OCI-LY7 (cell line): ENCODE results near the gene SPIN2A. TPM values are rescaled to one million over a fixed set of nuclear protein-coding genes. Genes with fewer than 3 reads are reported as not detected.
"Not testable (repeated sequence)": the region's sequence is repeated elsewhere in the genome, so short reads cannot be mapped to it uniquely, and the experiment has no call there.

Experiments
- BruUV-seq: library from RNA; stranded (reverse); fragments of 400-500 nt; replicated peaks from 2 replicates; lab custom pipeline; 2021; lab: Mats Ljungman, UMichigan
- CTCF ChIA-PET: fragments of 300-600 bp; sonication (Branson Sonifier 250); formaldehyde crosslinking; loops from one replicate; lab custom pipeline; 2022; ENCODE audit warnings: antibody characterized with exemption; ENCODE audit not compliant: unreplicated experiment; lab: Charles Lee
- POLR2A ChIA-PET: fragments of 300-600 bp; sonication (Branson Sonifier 250); formaldehyde crosslinking; loops from one replicate; lab custom pipeline; 2022; ENCODE audit warnings: antibody characterized with exemption; lab: Charles Lee
- DNase-seq: peaks from one replicate; pipeline ENCODE4 v3.0.0-alpha.2; 2015; ENCODE audit warnings: low spot score
- H2AFZ ChIP-seq: fragments of 200-600 bp; sonication (generic), shearing (Covaris generic); 2 replicates; pipeline ENCODE4 v1.6.1; 2014; ENCODE audit warnings: mild to moderate bottlenecking, antibody characterized with exemption, low read length, moderate library complexity
- H3K27ac ChIP-seq: fragments of 200-600 bp; sonication (generic); 2 replicates; pipeline ENCODE4 v1.5.1; 2014; ENCODE audit warnings: mixed run types, low read depth, mild to moderate bottlenecking, moderate library complexity, low read length, inconsistent platforms; ENCODE audit not compliant: poor library complexity, severe bottlenecking
- H3K36me3 ChIP-seq: fragments of 200-600 bp; sonication (generic); 2 replicates; pipeline ENCODE4 v1.6.1; 2014; ENCODE audit warnings: mild to moderate bottlenecking, antibody characterized with exemption, low read length, moderate library complexity, mixed read lengths; ENCODE audit not compliant: insufficient read depth
- H3K4me1 ChIP-seq: fragments of 200-600 bp; sonication (generic); 2 replicates; pipeline ENCODE4 v1.5.1; 2014; ENCODE audit warnings: mild to moderate bottlenecking, low read length; ENCODE audit not compliant: insufficient read depth, poor library complexity, severe bottlenecking
- H3K4me2 ChIP-seq: fragments of 200-600 bp; sonication (generic); 2 replicates; pipeline ENCODE4 v1.6.1; 2014; ENCODE audit warnings: mild to moderate bottlenecking, low read length
- H3K4me3 ChIP-seq: fragments of 200-600 bp; sonication (generic); 2 replicates; pipeline ENCODE4 v1.5.1; 2014; ENCODE audit warnings: mild to moderate bottlenecking, low read depth, low read length; ENCODE audit not compliant: poor library complexity, severe bottlenecking
- H3K79me2 ChIP-seq: fragments of 200-600 bp; sonication (generic); 2 replicates; pipeline ENCODE4 v1.6.1; 2016; ENCODE audit warnings: low read depth, mild to moderate bottlenecking, low read length, moderate library complexity, mixed read lengths; ENCODE audit not compliant: insufficient read depth
- H3K9me2 ChIP-seq: fragments of 200-600 bp; sonication (generic); 2 replicates; pipeline ENCODE4 v1.6.1; 2016; ENCODE audit warnings: mild to moderate bottlenecking, low read length, mixed read lengths; ENCODE audit not compliant: insufficient read depth
- H3K9me3 ChIP-seq: fragments of 200-600 bp; sonication (generic); 2 replicates; pipeline ENCODE4 v1.6.1; 2014; ENCODE audit warnings: mild to moderate bottlenecking, mixed run types, low read length, mixed read lengths
- H4K20me1 ChIP-seq: fragments of 200-600 bp; sonication (generic); 2 replicates; pipeline ENCODE4 v1.6.1; 2014; ENCODE audit warnings: mild to moderate bottlenecking, antibody characterized with exemption, low read length, moderate library complexity, mixed read lengths; ENCODE audit not compliant: insufficient read depth
- CTCF ChIP-seq: fragments of 200-600 bp; sonication (generic); conservative IDR thresholded peaks from 2 replicates; pipeline ENCODE4 v1.5.1; 2014; ENCODE audit warnings: mild to moderate bottlenecking, antibody characterized with exemption, low read length, moderate library complexity, mixed read lengths
- EZH2phosphoT487 ChIP-seq: fragments of 200-600 bp; sonication (generic); IDR thresholded peaks from 2 replicates; pipeline ENCODE4 v1.6.1; 2018; ENCODE audit warnings: low read depth, borderline replicate concordance, mild to moderate bottlenecking, mixed run types, antibody characterized with exemption, low read length, moderate library complexity, mixed read lengths
- intact Hi-C: fragments of 100-400 bp; cut with micrococcal nuclease; formaldehyde crosslinking; loops from one replicate; pipeline ENCODE4 v1.10.0; 2022; ENCODE audit not compliant: unreplicated experiment
- total RNA-seq, 2 experiments: library from RNA; depleted of rRNA in 1 of 2; stranded (reverse); fragments of >200 nt in 1 of 2; shearing (Covaris generic) in 1 of 2; gene quantifications; 2 replicates each; pipeline ENCODE4 v1.2.3, GENCODE V29; 2014 to 2022

Gene SPIN2A
- total RNA-seq, 2 experiments from 2014 or later = 0.41 to 0.57 TPM

- CTCF ChIA-PET = no interaction called here
- TF ChIP-seq EZH2phosphoT487 (no peak), CTCF (no peak)
- DNase-seq = no peak
These were observed 18.0 kb upstream of the SPIN2A start for GRCh38 chrX:57155171-57155570.

GRCh38 chrX:57152222-57152621 lies 15.0 kb upstream of the SPIN2A start:
- POLR2A ChIA-PET, H3K4me3 ChIP-seq, DNase-seq, H3K9me2 ChIP-seq, H3K27ac ChIP-seq, BruUV-seq, H3K9me3 ChIP-seq, H3K4me2 ChIP-seq, H3K4me1 ChIP-seq, H3K36me3 ChIP-seq, H4K20me1 ChIP-seq, H3K79me2 ChIP-seq, intact Hi-C loops, CTCF ChIA-PET, H2AFZ ChIP-seq: not testable (repeated sequence)

More at GRCh38 chrX:57155171-57155570, 18.0 kb upstream of the SPIN2A start:
- H2AFZ ChIP-seq = no peak overlapping the region
- no peak overlapping the region for H3K4me2 ChIP-seq
- H3K36me3 ChIP-seq = no peaks in the 10 kb centered on the region
- no peaks in the 10 kb centered on the region for H3K4me1 ChIP-seq
- no peaks in the 10 kb centered on the region for H3K79me2 ChIP-seq
- H3K9me3 ChIP-seq = no peaks in the 10 kb centered on the region
- no TSS peak for BruUV-seq
- intact Hi-C loops = no loop called here
- POLR2A ChIA-PET = no interaction called here
- H3K4me3 ChIP-seq = no peak overlapping the region
- no peak overlapping the region for H3K27ac ChIP-seq
- H3K9me2 ChIP-seq = no peaks in the 10 kb centered on the region
- no peaks in the 10 kb centered on the region for H4K20me1 ChIP-seq

- TF ChIP-seq CTCF = no peak
- Histone ChIP-seq H3K4me2 (no peak overlapping the region), H3K36me3 (no peaks in the 10 kb centered on the region), H3K9me3 (no peaks in the 10 kb centered on the region), H3K9me2 (no peaks in the 10 kb centered on the region), H3K27ac (no peak overlapping the region), H3K79me2 (no peaks in the 10 kb centered on the region), H3K4me3 (no peak overlapping the region), H4K20me1 (no peaks in the 10 kb centered on the region), H2AFZ (no peak overlapping the region), H3K4me1 (no peaks in the 10 kb centered on the region)
- CTCF ChIA-PET = no interaction called here
- BruUV-seq = no TSS peak
- DNase-seq = no peak
- intact Hi-C loops = no loop called here
- POLR2A ChIA-PET = no interaction called here
These were observed 1.5 kb upstream of the SPIN2A start for GRCh38 chrX:57138674-57139073.
